HG03139 (cell line): ENCODE results near the gene UBE2E3.

Source experiments
- ATAC-seq: cut with Tn5 transposase; IDR thresholded peaks from one replicate; pipeline ENCODE4 v1.9.1; 2021; ENCODE audit not compliant: unreplicated experiment

Gene UBE2E3

GRCh38 chr2:180978903-180979748, 1.3 kb upstream of the UBE2E3 start:
- no peak for ATAC-seq

- no peak for ATAC-seq
Measured at GRCh38 chr2:180979749-180980105, 678 bp upstream of the UBE2E3 start.

- ATAC-seq: no peak
Measured at GRCh38 chr2:180980943-180981911, 822 bp downstream of the UBE2E3 start.

GRCh38 chr2:180983468-180984242, 3.2 kb downstream of the UBE2E3 start:
- peak; percentile 38 for ATAC-seq

GRCh38 chr2:180985771-180986395, 5.5 kb downstream of the UBE2E3 start:
- no peak for ATAC-seq

GRCh38 chr2:180987146-180987545, 6.7 kb downstream of the UBE2E3 start:
- ATAC-seq: no peak

- ATAC-seq: no peak
Measured at GRCh38 chr2:180990337-180990736, 9.9 kb downstream of the UBE2E3 start.

GRCh38 chr2:180990794-180991193, 10.4 kb downstream of the UBE2E3 start:
- no peak for ATAC-seq

- ATAC-seq: no peak
Measured at GRCh38 chr2:180991361-180991760, 11.0 kb downstream of the UBE2E3 start.

GRCh38 chr2:180991820-180992219, 11.4 kb downstream of the UBE2E3 start:
- no peak for ATAC-seq

GRCh38 chr2:180992994-180993393, 12.6 kb downstream of the UBE2E3 start:
- ATAC-seq: no peak

GRCh38 chr2:180999274-180999964, 19.0 kb downstream of the UBE2E3 start:
- ATAC-seq: no peak

- ATAC-seq: no peak
Measured at GRCh38 chr2:181004647-181005325, 24.4 kb downstream of the UBE2E3 start.

- ATAC-seq: no peak
Measured at GRCh38 chr2:181005326-181005655, 24.9 kb downstream of the UBE2E3 start.

- no peak for ATAC-seq
Measured at GRCh38 chr2:181005809-181006208, 25.4 kb downstream of the UBE2E3 start.

- ATAC-seq: no peak
Measured at GRCh38 chr2:181007086-181007837, 26.9 kb downstream of the UBE2E3 start.

GRCh38 chr2:181008407-181008806, 28.0 kb downstream of the UBE2E3 start:
- ATAC-seq: no peak

GRCh38 chr2:181021199-181021789, 40.9 kb downstream of the UBE2E3 start:
- no peak for ATAC-seq

GRCh38 chr2:181022652-181023051, 42.2 kb downstream of the UBE2E3 start:
- no peak for ATAC-seq
